HG03103 (cell line): ENCODE data around the gene PPM1J.
A peak's percentile ranks its signal among the peaks of the same experiment; 100 is the strongest.
"Not testable (repeated sequence)": the region's sequence is repeated elsewhere in the genome, so short reads cannot be mapped to it uniquely, and the experiment has no call there.

ENCODE experiments used
- ATAC-seq: cut with Tn5 transposase; IDR thresholded peaks from one replicate; pipeline ENCODE4 v1.9.1; 2021; ENCODE audit warnings: low read depth; ENCODE audit not compliant: unreplicated experiment

PPM1J gene

GRCh38 chr1:112715264-112716053, at the start of gene PPM1J:
Gene PPM1J (minus strand): TSS chr1:112715332. CDS start chr1:112715301, 31 bp downstream.
- peak; percentile 67 for ATAC-seq

GRCh38 chr1:112762541-112763500, 47.7 kb upstream of the PPM1J start:
- no peak for ATAC-seq

GRCh38 chr1:112761714-112762480, 46.8 kb upstream of the PPM1J start:
- no peak for ATAC-seq

- ATAC-seq: no peak
These were observed 44.1 kb upstream of the PPM1J start for GRCh38 chr1:112759228-112759627.

GRCh38 chr1:112754116-112754628, 39.0 kb upstream of the PPM1J start:
- no peak for ATAC-seq

GRCh38 chr1:112748396-112748795, 33.3 kb upstream of the PPM1J start:
- ATAC-seq: no peak

- no peak for ATAC-seq
These were observed 29.0 kb upstream of the PPM1J start for GRCh38 chr1:112744009-112744578.

GRCh38 chr1:112743174-112744008, 28.3 kb upstream of the PPM1J start:
- ATAC-seq: no peak

GRCh38 chr1:112737573-112737972, 22.4 kb upstream of the PPM1J start:
- no peak for ATAC-seq

GRCh38 chr1:112735752-112736151, 20.6 kb upstream of the PPM1J start:
- ATAC-seq: no peak

- no peak for ATAC-seq
These were observed 16.3 kb upstream of the PPM1J start for GRCh38 chr1:112731451-112731850.

GRCh38 chr1:112729909-112730308, 14.8 kb upstream of the PPM1J start:
- ATAC-seq: no peak

- not testable (repeated sequence) for ATAC-seq
These were observed 13.9 kb upstream of the PPM1J start for GRCh38 chr1:112729011-112729410.

- not testable (repeated sequence) for ATAC-seq
These were observed 13.3 kb upstream of the PPM1J start for GRCh38 chr1:112728306-112728971.

- ATAC-seq: no peak
These were observed 12.6 kb upstream of the PPM1J start for GRCh38 chr1:112727716-112728115.

GRCh38 chr1:112724240-112724639, 9.1 kb upstream of the PPM1J start:
- ATAC-seq: not testable (repeated sequence)

- ATAC-seq: no peak
These were observed 8.3 kb upstream of the PPM1J start for GRCh38 chr1:112723511-112723839.

- no peak for ATAC-seq
These were observed 7.7 kb upstream of the PPM1J start for GRCh38 chr1:112722601-112723510.
